GM23248 (cell line): ENCODE results near the gene RAB44. TPM values are rescaled to one million over a fixed set of nuclear protein-coding genes. Genes with fewer than 3 reads are reported as not detected.

Experiments
- DNase-seq: peaks from one replicate; pipeline ENCODE4 v3.0.0-alpha.2; 2015
- H2AFZ ChIP-seq: fragments of 200-600 bp; sonication (generic); 2 replicates; pipeline ENCODE4 v1.6.1; 2016; ENCODE audit warnings: antibody characterized with exemption
- H3F3A ChIP-seq: fragments of 200-600 bp; sonication (generic); 2 replicates; pipeline ENCODE4 v1.6.1; 2016; ENCODE audit warnings: mild to moderate bottlenecking, antibody characterized with exemption, mixed run types; ENCODE audit not compliant: insufficient read depth
- H3K27ac ChIP-seq: fragments of 200-600 bp; sonication (generic); 2 replicates; pipeline ENCODE4 v1.5.1; 2016; ENCODE audit warnings: mild to moderate bottlenecking
- H3K27me3 ChIP-seq: fragments of 200-600 bp; sonication (generic); replicated peaks from 2 replicates; pipeline ENCODE4 v1.6.1; 2016; ENCODE audit warnings: mild to moderate bottlenecking; ENCODE audit not compliant: insufficient read depth
- H3K36me3 ChIP-seq: fragments of 200-600 bp; sonication (generic); 2 replicates; pipeline ENCODE4 v1.6.1; 2016; ENCODE audit warnings: low read depth, mild to moderate bottlenecking
- H3K4me1 ChIP-seq: fragments of 200-600 bp; sonication (generic); 2 replicates; pipeline ENCODE4 v1.6.1; 2016; ENCODE audit warnings: mild to moderate bottlenecking; ENCODE audit not compliant: insufficient read depth
- H3K4me2 ChIP-seq: fragments of 200-600 bp; sonication (generic); one replicate; pipeline ENCODE4 v1.6.1; 2016; ENCODE audit warnings: mild to moderate bottlenecking; ENCODE audit not compliant: unreplicated experiment
- H3K4me3 ChIP-seq: fragments of 200-600 bp; sonication (generic); 2 replicates; pipeline ENCODE4 v1.5.1; 2016; ENCODE audit warnings: mild to moderate bottlenecking
- H3K79me2 ChIP-seq: fragments of 200-600 bp; sonication (generic); 2 replicates; pipeline ENCODE4 v1.6.1; 2016; ENCODE audit warnings: mild to moderate bottlenecking; ENCODE audit not compliant: insufficient read depth
- H3K9ac ChIP-seq: fragments of 200-600 bp; sonication (generic); 2 replicates; pipeline ENCODE4 v1.6.1; 2016; ENCODE audit warnings: mild to moderate bottlenecking
- H3K9me2 ChIP-seq: fragments of 200-600 bp; sonication (generic); 2 replicates; pipeline ENCODE4 v1.6.1; 2016; ENCODE audit warnings: mixed run types, mild to moderate bottlenecking, moderate library complexity; ENCODE audit not compliant: insufficient read depth
- H3K9me3 ChIP-seq: fragments of 200-600 bp; sonication (generic); one replicate; pipeline ENCODE4 v1.6.1; 2017; ENCODE audit warnings: low read depth
- H4K20me1 ChIP-seq: fragments of 200-600 bp; sonication (generic); 2 replicates; pipeline ENCODE4 v1.6.0; 2016; ENCODE audit not compliant: insufficient read depth
- EZH2 ChIP-seq: fragments of 200-600 bp; sonication (generic); IDR thresholded peaks from 2 replicates; pipeline ENCODE4 v1.6.1; 2018; ENCODE audit warnings: antibody characterized with exemption, mild to moderate bottlenecking; ENCODE audit not compliant: insufficient read depth, poor library complexity, severe bottlenecking
- EZH2phosphoT487 ChIP-seq: fragments of 200-600 bp; sonication (generic); IDR thresholded peaks from 2 replicates; pipeline ENCODE4 v1.6.1; 2018; ENCODE audit warnings: antibody characterized with exemption, moderate library complexity, mild to moderate bottlenecking, low read depth; ENCODE audit not compliant: insufficient read depth
- WGBS, 2 experiments: methylation state at CpG; one replicate each; pipeline ENCODE4 v1.1.6; 2015 to 2017; ENCODE audit warnings: low lambda C conversion rate in 2 of 2, low coverage in 1 of 2; ENCODE audit errors: missing lambda C conversion rate in 2 of 2; 5-methylcytosine and 5-hydroxymethylcytosine counted together
- in situ Hi-C: fragments of 300-500 bp; cut with MboI; formaldehyde crosslinking; loops from 2 replicates; pipeline ENCODE4 v1.15.0; 2020
- polyA plus RNA-seq: library from polyadenylated mRNA; unstranded; fragments of >200 nt; fragmentation: Nextera tagmentation; extraction: Ambion mirVana; gene quantifications from 2 replicates; pipeline ENCODE4 v1.2.1, GENCODE V29; 2016
- total RNA-seq: library from RNA; depleted of rRNA; stranded (reverse); fragments of >200 nt; shearing (Covaris generic); gene quantifications from 2 replicates; pipeline ENCODE4 v1.2.3, GENCODE V29; 2014

Gene RAB44
- total and polyA plus RNA-seq, 2 experiments from 2014 or later, result not detected

DNA sequence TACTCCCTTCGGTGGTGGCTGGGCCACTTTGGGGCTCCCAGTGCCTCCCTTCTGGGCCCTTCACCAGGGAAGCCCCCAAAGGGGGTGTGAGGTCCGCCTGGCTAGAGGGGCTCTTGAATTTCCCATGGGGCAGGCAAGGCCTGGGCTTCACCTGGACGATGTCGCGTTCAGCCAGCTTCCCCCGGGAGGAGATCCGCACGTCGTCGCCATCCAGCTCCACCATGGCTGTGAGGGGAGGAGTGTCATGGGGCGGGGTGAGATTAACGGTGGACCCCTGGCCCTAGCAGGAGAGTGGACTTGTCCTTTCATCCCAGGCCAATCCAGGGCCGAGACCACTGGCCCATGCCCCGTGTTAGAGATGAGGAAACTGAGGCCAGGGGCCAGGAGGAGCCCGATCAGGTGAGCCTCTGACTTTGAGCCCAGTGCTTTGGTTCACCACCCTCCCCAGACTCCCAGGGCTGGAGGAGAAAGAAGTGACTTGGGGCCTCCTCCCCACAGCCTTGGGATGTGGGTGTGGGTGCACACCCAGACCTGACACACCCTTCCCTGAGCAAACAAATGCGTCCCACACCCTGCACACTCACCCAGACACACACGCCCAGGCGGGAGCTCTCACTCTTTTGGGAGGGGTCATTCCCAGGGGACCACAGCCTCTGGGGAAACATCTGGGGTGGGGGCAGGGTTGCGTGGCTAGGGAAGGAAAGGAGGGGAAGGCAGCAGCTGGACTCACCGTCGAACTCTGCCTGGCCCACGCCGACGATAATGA lies 46.1 kb downstream of the RAB44 start:
- 84 to 90% methylated on average over 21 to 24 of the region's 24 CpGs for WGBS, 2 experiments
- Histone ChIP-seq H3K27me3 (no peaks in the 10 kb centered on the region), H3K4me3 (no peak overlapping the region), H3K9me3 (no peaks in the 10 kb centered on the region), H3K9me2 (no peaks in the 10 kb centered on the region), H2AFZ (no peak overlapping the region), H3F3A (no peaks in the 10 kb centered on the region), H4K20me1 (no peaks in the 10 kb centered on the region), H3K79me2 (no peaks in the 10 kb centered on the region), H3K9ac (no peak overlapping the region), H3K4me2 (no peak overlapping the region), H3K36me3 (no peaks in the 10 kb centered on the region), H3K4me1 (no peaks in the 10 kb centered on the region), H3K27ac (no peak overlapping the region)
- in situ Hi-C loops, result no loop called here
- no peak for TF ChIP-seq EZH2
- TF ChIP-seq EZH2phosphoT487, result no peak
- no peak for DNase-seq

DNA sequence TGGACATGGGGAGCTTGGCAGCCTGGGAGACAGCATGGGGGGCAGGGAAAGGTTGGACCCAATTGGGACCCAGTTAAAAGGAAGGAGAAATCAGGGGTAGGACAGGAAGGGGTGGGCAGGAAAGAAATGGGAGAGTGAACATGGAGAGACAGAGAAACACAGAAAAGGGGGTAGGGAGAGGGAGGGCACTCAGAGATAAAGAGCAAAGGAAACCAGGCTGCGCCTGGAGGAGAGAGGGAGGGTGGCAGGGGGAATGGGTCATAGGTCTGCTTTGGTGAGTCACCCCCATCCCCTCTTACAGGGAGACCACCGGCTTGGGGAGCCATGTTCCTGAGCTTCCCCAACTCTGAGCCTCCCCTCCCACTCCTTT lies 46.7 kb downstream of the RAB44 start:
- H3K79me2 ChIP-seq, result no peaks in the 10 kb centered on the region
- no peak overlapping the region for H3K27ac ChIP-seq
- H3K36me3 ChIP-seq, result no peaks in the 10 kb centered on the region
- H3K27me3 ChIP-seq, result no peaks in the 10 kb centered on the region
- H4K20me1 ChIP-seq, result no peaks in the 10 kb centered on the region
- no peaks in the 10 kb centered on the region for H3F3A ChIP-seq
- in situ Hi-C loops, result no loop called here
- TF ChIP-seq EZH2phosphoT487 (no peak), EZH2 (no peak)
- no peak overlapping the region for H3K9ac ChIP-seq
- H3K9me2 ChIP-seq, result no peaks in the 10 kb centered on the region
- no peak for DNase-seq
- no peak overlapping the region for H3K4me2 ChIP-seq
- no peaks in the 10 kb centered on the region for H3K9me3 ChIP-seq
- H2AFZ ChIP-seq, result no peak overlapping the region
- no peaks in the 10 kb centered on the region for H3K4me1 ChIP-seq
- 92 to 100% methylated on average over 2 of the region's 2 CpGs for WGBS, 2 experiments
- H3K4me3 ChIP-seq, result no peak overlapping the region

DNA sequence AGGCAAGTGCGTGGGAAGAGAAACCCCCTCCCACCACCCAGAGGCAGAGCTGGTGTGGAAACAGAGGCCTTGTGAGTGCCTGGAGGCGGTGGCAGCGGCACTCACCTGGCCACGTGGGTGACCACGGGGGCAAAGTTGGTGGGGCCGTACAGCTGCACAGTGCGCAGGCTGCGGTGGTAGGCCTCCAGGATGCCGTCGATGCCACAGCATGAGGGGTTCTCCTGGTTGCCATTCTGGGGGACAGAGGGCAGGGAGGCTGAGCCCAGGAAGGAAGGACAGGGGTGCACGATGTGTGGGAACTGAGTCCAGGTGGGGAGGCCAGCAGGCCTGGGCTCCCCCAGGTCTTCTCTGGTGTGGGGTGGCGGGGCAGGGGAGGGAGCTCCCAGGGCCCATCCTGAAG lies 47.7 kb downstream of the RAB44 start:
- no peaks in the 10 kb centered on the region for H3K9me3 ChIP-seq
- no peak overlapping the region for H2AFZ ChIP-seq
- no peak overlapping the region for H3K9ac ChIP-seq
- DNase-seq, result no peak
- no peak overlapping the region for H3K4me3 ChIP-seq
- no peaks in the 10 kb centered on the region for H4K20me1 ChIP-seq
- 81 to 89% methylated on average over 8 to 12 of the region's 12 CpGs for WGBS, 2 experiments
- no peaks in the 10 kb centered on the region for H3F3A ChIP-seq
- H3K4me2 ChIP-seq, result no peak overlapping the region
- TF ChIP-seq EZH2 (no peak), EZH2phosphoT487 (no peak)
- no peaks in the 10 kb centered on the region for H3K27me3 ChIP-seq
- H3K4me1 ChIP-seq, result no peaks in the 10 kb centered on the region
- H3K9me2 ChIP-seq, result no peaks in the 10 kb centered on the region
- in situ Hi-C loops, result no loop called here
- H3K79me2 ChIP-seq, result no peaks in the 10 kb centered on the region
- no peak overlapping the region for H3K27ac ChIP-seq
- H3K36me3 ChIP-seq, result no peaks in the 10 kb centered on the region

DNA sequence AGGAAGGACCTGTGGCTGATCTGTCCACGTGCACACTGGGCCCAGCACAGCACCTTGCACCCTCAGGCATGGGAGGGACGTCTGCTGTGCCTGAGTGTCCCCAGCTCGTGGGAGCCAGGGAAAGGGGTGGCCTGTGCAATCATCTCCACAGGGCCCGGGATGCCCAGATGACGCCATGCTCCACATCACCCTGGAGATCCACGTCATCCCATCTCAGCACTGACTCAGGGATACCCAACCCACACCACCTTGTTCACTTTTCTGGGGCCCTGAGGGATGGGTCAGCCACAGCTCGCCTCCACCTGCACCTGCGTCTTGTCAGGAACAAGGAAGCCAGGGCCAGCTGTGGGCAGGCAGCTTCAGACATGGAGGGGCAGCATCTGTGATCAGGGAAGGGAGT lies 48.2 kb downstream of the RAB44 start:
- Histone ChIP-seq H3K9me3 (no peaks in the 10 kb centered on the region), H3F3A (no peaks in the 10 kb centered on the region), H3K27ac (no peak overlapping the region), H3K4me1 (no peaks in the 10 kb centered on the region), H4K20me1 (no peaks in the 10 kb centered on the region), H3K79me2 (no peaks in the 10 kb centered on the region), H3K9ac (no peak overlapping the region), H3K36me3 (no peaks in the 10 kb centered on the region), H2AFZ (no peak overlapping the region), H3K9me2 (no peaks in the 10 kb centered on the region), H3K27me3 (no peaks in the 10 kb centered on the region), H3K4me3 (no peak overlapping the region), H3K4me2 (no peak overlapping the region)
- DNase-seq, result no peak
- WGBS, 2 experiments, result 56 to 74% methylated on average over 8 of the region's 8 CpGs
- TF ChIP-seq EZH2, result no peak
- no peak for TF ChIP-seq EZH2phosphoT487
- in situ Hi-C loops, result no loop called here
